Endodermal cell (in vitro differentiated cells): Measurements from ENCODE around the gene PRR33. TPM values are rescaled to one million over a fixed set of nuclear protein-coding genes. Genes with fewer than 3 reads are reported as not detected.

Experiments used
- DNase-seq: peaks from one replicate; pipeline ENCODE4 v3.0.0-alpha.2; 2017
- H3K27ac ChIP-seq: 2 replicates; pipeline ENCODE4 v1.5.1; 2013; ENCODE audit warnings: mild to moderate bottlenecking, low read depth, low read length, moderate library complexity
- H3K27me3 ChIP-seq: 2 replicates; pipeline ENCODE4 v1.6.1; 2013; ENCODE audit warnings: mild to moderate bottlenecking, low read length, moderate library complexity; ENCODE audit not compliant: insufficient read depth, control insufficient read depth, poor library complexity, severe bottlenecking
- H3K36me3 ChIP-seq: 2 replicates; pipeline ENCODE4 v1.7.0; 2013; ENCODE audit warnings: mild to moderate bottlenecking, low read length, moderate library complexity; ENCODE audit not compliant: control insufficient read depth, insufficient read depth
- H3K4me1 ChIP-seq: one replicate; pipeline ENCODE4 v1.7.0; 2013; ENCODE audit warnings: low read length; ENCODE audit not compliant: control insufficient read depth, insufficient read depth
- H3K4me3 ChIP-seq: 2 replicates; pipeline ENCODE4 v1.5.1; 2013; ENCODE audit warnings: mild to moderate bottlenecking, low read length, moderate library complexity
- H3K9ac ChIP-seq: 2 replicates; pipeline ENCODE4 v1.6.1; 2013; ENCODE audit warnings: mild to moderate bottlenecking, low read length, moderate library complexity; ENCODE audit not compliant: poor library complexity, severe bottlenecking; ENCODE audit errors: extremely low read depth
- H3K9me3 ChIP-seq: 2 replicates; pipeline ENCODE4 v1.6.1; 2013; ENCODE audit warnings: mild to moderate bottlenecking, low read length, moderate library complexity; ENCODE audit not compliant: control insufficient read depth
- H3K27ac Mint-ChIP-seq: 2 replicates; pipeline ENCODE4 v1.8.0; 2020; ENCODE audit warnings: mixed read lengths
- H3K27me3 Mint-ChIP-seq: 2 replicates; pipeline ENCODE4 v1.8.0; 2021; ENCODE audit warnings: mild to moderate bottlenecking, mixed read lengths; ENCODE audit not compliant: insufficient read depth
- H3K36me3 Mint-ChIP-seq: 2 replicates; pipeline ENCODE4 v1.8.0; 2020; ENCODE audit warnings: low read depth, mixed read lengths
- H3K4me1 Mint-ChIP-seq: 2 replicates; pipeline ENCODE4 v1.8.0; 2020; ENCODE audit warnings: mixed read lengths
- H3K4me3 Mint-ChIP-seq: 2 replicates; pipeline ENCODE4 v1.8.0; 2020; ENCODE audit warnings: mild to moderate bottlenecking, moderate library complexity, mixed read lengths
- H3K9me3 Mint-ChIP-seq: 2 replicates; pipeline ENCODE4 v1.8.0; 2020; ENCODE audit warnings: mild to moderate bottlenecking, mixed read lengths
- WGBS, 2 experiments: methylation state at CpG; one replicate each; pipeline versions ENCODE4 v1.1.5 to v1.1.7; 2013; ENCODE audit warnings: missing lambda C conversion rate in 2 of 2, mixed read lengths in 1 of 2; ENCODE audit not compliant: insufficient coverage in 1 of 2, insufficient read length in 1 of 2; 5-methylcytosine and 5-hydroxymethylcytosine counted together
- total RNA-seq, 2 donors: library from RNA; stranded (reverse); fragmentation: NEBNext Ultra II Directional in 1 of 2; extraction: Animal tissue kit (Norgen Biotek cat#: 25700) in 1 of 2; gene quantifications; 2 replicates in 1 of 2; 3 replicates in 1 of 2; pipeline ENCODE4 v1.2.1, GENCODE V29; 2021
- TF ChIP-seq, protein P1 (sequence below): fragments of 200-600 bp; sonication (generic); conservative IDR thresholded peaks from 2 replicates; pipeline ENCODE4 v1.5.0; 2021; ENCODE audit warnings: antibody characterized with exemption, mild to moderate bottlenecking

PRR33 gene
- total RNA-seq, 2 donors from 2014 or later, result not detected

- DNase-seq, result no peak
- Mint-ChIP-seq H3K4me3 (no peak overlapping the region), H3K27ac (peak overlapping the region; percentile 14), H3K36me3 (no peaks in the 10 kb centered on the region), H3K4me1 (peaks cover 13% of the 10 kb centered on the region), H3K27me3 (peaks cover 2% of the 10 kb centered on the region), H3K9me3 (no peaks in the 10 kb centered on the region)
- no peaks in the 10 kb centered on the region for H3K36me3 ChIP-seq
- 82% methylated on average over 5 of the region's 5 CpGs; no CpG with 5 or more reads in 1 of the 2 experiments for WGBS, 2 experiments
- no peaks in the 10 kb centered on the region for H3K4me1 ChIP-seq
- no peaks in the 10 kb centered on the region for H3K27me3 ChIP-seq
- H3K4me3 ChIP-seq, result no peak overlapping the region
- H3K27ac ChIP-seq, result no peak overlapping the region
- H3K9me3 ChIP-seq, result no peaks in the 10 kb centered on the region
- H3K9ac ChIP-seq, result no peak overlapping the region
- TF ChIP-seq, protein P1, sequence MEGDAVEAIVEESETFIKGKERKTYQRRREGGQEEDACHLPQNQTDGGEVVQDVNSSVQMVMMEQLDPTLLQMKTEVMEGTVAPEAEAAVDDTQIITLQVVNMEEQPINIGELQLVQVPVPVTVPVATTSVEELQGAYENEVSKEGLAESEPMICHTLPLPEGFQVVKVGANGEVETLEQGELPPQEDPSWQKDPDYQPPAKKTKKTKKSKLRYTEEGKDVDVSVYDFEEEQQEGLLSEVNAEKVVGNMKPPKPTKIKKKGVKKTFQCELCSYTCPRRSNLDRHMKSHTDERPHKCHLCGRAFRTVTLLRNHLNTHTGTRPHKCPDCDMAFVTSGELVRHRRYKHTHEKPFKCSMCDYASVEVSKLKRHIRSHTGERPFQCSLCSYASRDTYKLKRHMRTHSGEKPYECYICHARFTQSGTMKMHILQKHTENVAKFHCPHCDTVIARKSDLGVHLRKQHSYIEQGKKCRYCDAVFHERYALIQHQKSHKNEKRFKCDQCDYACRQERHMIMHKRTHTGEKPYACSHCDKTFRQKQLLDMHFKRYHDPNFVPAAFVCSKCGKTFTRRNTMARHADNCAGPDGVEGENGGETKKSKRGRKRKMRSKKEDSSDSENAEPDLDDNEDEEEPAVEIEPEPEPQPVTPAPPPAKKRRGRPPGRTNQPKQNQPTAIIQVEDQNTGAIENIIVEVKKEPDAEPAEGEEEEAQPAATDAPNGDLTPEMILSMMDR, result no peak
Observed at GRCh38 chr11:1906181-1906580, 14.5 kb upstream of the PRR33 start.

DNA sequence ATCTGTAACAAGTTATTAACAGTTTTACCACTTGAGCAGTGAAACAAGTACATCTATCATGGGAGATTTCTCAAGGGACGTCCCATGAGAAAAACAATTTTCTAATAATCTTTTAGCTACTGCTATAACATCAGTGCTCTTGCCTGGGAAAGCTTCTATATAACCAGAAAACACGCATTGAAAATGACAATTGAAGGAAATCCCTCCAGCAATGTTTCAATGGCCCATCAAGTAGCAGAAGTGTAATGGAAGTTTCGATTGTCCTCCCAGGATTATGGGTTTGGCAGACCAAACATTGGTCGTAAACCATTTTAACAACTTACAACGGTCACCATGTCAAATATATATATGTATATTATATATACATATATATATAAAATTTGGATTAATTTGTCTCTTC, 8.0 kb upstream of the PRR33 start:
- Histone ChIP-seq H3K27ac (no peak overlapping the region), H3K9me3 (no peaks in the 10 kb centered on the region), H3K36me3 (no peaks in the 10 kb centered on the region), H3K4me3 (no peak overlapping the region), H3K4me1 (peaks cover 9% of the 10 kb centered on the region), H3K27me3 (no peaks in the 10 kb centered on the region), H3K9ac (no peak overlapping the region)
- no peak overlapping the region for H3K4me3 Mint-ChIP-seq
- no peak overlapping the region for H3K27ac Mint-ChIP-seq
- no peaks in the 10 kb centered on the region for H3K9me3 Mint-ChIP-seq
- no peak for DNase-seq
- WGBS, 2 experiments, result 86 to 95% methylated on average over 1 to 3 of the region's 5 CpGs
- H3K36me3 Mint-ChIP-seq, result no peaks in the 10 kb centered on the region
- TF ChIP-seq, protein P1, result no peak
- peaks cover 11% of the 10 kb centered on the region for H3K4me1 Mint-ChIP-seq
- peaks cover 2% of the 10 kb centered on the region for H3K27me3 Mint-ChIP-seq

DNA sequence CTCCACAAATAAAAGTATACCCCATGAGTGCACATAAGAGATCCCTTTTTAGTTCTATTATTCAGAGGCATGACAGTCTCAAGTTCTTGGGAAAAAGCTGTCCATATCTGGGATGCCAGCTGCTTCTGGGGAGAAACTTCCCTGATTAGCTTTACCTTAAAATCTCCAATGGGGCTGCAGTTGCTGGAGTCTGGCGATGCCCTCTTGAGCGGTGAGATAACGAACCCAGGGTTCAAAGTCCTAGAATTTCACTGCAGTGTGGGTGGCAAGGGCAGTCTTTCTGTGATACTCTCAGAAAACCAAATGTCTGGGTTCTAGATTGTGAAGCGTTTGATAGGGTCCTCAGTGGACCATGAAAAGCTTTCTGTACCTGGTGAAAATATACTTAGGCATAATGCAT, 7.4 kb upstream of the PRR33 start:
- WGBS, 2 experiments, result 84 to 94% methylated on average over 3 to 4 of the region's 4 CpGs
- Mint-ChIP-seq H3K4me1 (peaks cover 11% of the 10 kb centered on the region), H3K27ac (no peak overlapping the region), H3K4me3 (no peak overlapping the region), H3K27me3 (peaks cover 2% of the 10 kb centered on the region), H3K9me3 (no peaks in the 10 kb centered on the region), H3K36me3 (no peaks in the 10 kb centered on the region)
- H3K27me3 ChIP-seq, result no peaks in the 10 kb centered on the region
- TF ChIP-seq, protein P1, result no peak
- DNase-seq, result no peak
- peaks cover 9% of the 10 kb centered on the region for H3K4me1 ChIP-seq
- no peak overlapping the region for H3K4me3 ChIP-seq
- no peak overlapping the region for H3K9ac ChIP-seq
- no peak overlapping the region for H3K27ac ChIP-seq
- no peaks in the 10 kb centered on the region for H3K36me3 ChIP-seq
- H3K9me3 ChIP-seq, result no peaks in the 10 kb centered on the region
